SK-N-SH treated with all-trans-retinoic acid at 6 μM for 48 hours (cell line): ENCODE data around the gene SYNPO.

ENCODE experiments used
- ARNTL ChIP-seq: fragments of 450-650 bp; formaldehyde crosslinking; IDR thresholded peaks from 2 replicates; pipeline ENCODE4 v1.5.0; 2020; ENCODE audit warnings: low read depth, mild to moderate bottlenecking, moderate library complexity, borderline replicate concordance
- CSDC2 ChIP-seq: fragments of 250-450 bp; sonication (Bioruptor Pico); IDR thresholded peaks from 2 replicates; pipeline ENCODE4 v1.5.0; 2020; ENCODE audit warnings: mild to moderate bottlenecking, moderate library complexity
- ISL1 ChIP-seq: fragments of 250-450 bp; sonication (Bioruptor Pico); IDR thresholded peaks from 2 replicates; pipeline ENCODE4 v2.1.2; 2022; ENCODE audit warnings: mild to moderate bottlenecking, moderate library complexity
- OSR1 ChIP-seq: fragments of 250-450 bp; sonication (Bioruptor Pico); IDR thresholded peaks from 2 replicates; pipeline ENCODE4 v1.8.0; 2022; ENCODE audit warnings: moderate library complexity, mild to moderate bottlenecking, inconsistent platforms
- PATZ1 ChIP-seq: fragments of 250-450 bp; sonication (Bioruptor Pico); IDR thresholded peaks from 2 replicates; pipeline ENCODE4 v1.8.0; 2020; ENCODE audit warnings: mild to moderate bottlenecking, moderate library complexity, borderline replicate concordance
- TCF4 ChIP-seq: fragments of 250-450 bp; sonication (Bioruptor Pico); IDR thresholded peaks from 2 replicates; pipeline ENCODE4 v1.8.0; 2021; ENCODE audit warnings: mild to moderate bottlenecking, moderate library complexity, borderline replicate concordance
- TOX ChIP-seq: fragments of 250-450 bp; sonication (Bioruptor Pico); IDR thresholded peaks from 2 replicates; pipeline ENCODE4 v1.8.0; 2021; ENCODE audit warnings: mild to moderate bottlenecking, moderate library complexity, borderline replicate concordance
- ZFP3 ChIP-seq: fragments of 250-450 bp; sonication (Bioruptor Pico); IDR thresholded peaks from 2 replicates; pipeline ENCODE4 v1.5.0; 2020; ENCODE audit warnings: mild to moderate bottlenecking, moderate library complexity
- ZFP30 ChIP-seq: fragments of 450-650 bp; formaldehyde crosslinking; IDR thresholded peaks from 2 replicates; pipeline ENCODE4 v1.5.0; 2022; ENCODE audit warnings: mild to moderate bottlenecking, moderate library complexity
- ZNF70 ChIP-seq: fragments of 450-650 bp; formaldehyde crosslinking; IDR thresholded peaks from 2 replicates; pipeline ENCODE4 v1.5.0; 2020; ENCODE audit warnings: mild to moderate bottlenecking, moderate library complexity
- ZNF8 ChIP-seq: fragments of 450-650 bp; formaldehyde crosslinking; IDR thresholded peaks from 2 replicates; pipeline ENCODE4 v1.5.0; 2020; ENCODE audit warnings: mild to moderate bottlenecking, moderate library complexity

GRCh38 chr5:150623152-150623877 lies 17.1 kb upstream of the SYNPO start:
- TF ChIP-seq ZFP3 (CRISPR knock-in tag) (no peak), OSR1 (no peak), ZNF70 (CRISPR knock-in tag) (no peak), ZNF8 (CRISPR knock-in tag) (no peak), TOX (CRISPR knock-in tag) (no peak), TCF4 (no peak), ZFP30 (CRISPR knock-in tag) (no peak), CSDC2 (CRISPR knock-in tag) (no peak), PATZ1 (CRISPR knock-in tag) (no peak), ISL1 (no peak), ARNTL (no peak)
